K562 (cell line): ENCODE results near the gene UBE2S. TPM values are rescaled to one million over a fixed set of nuclear protein-coding genes. Genes with fewer than 3 reads are reported as not detected.

Experiments used
- AFF4 ChIP-seq: sonication (generic); formaldehyde crosslinking; IDR thresholded peaks from 2 replicates; pipeline ENCODE4 v1.8.0; 2023; ENCODE audit warnings: mild to moderate bottlenecking, missing genetic modification reagents
- ARID4B ChIP-seq: sonication (generic); formaldehyde crosslinking; IDR thresholded peaks from 2 replicates; pipeline ENCODE4 v1.8.0; 2022; ENCODE audit warnings: mild to moderate bottlenecking, missing genetic modification reagents
- ATF4 ChIP-seq: fragments of 450-650 bp; formaldehyde crosslinking; IDR thresholded peaks from 2 replicates; pipeline ENCODE4 v1.4.0; 2022; ENCODE audit warnings: mild to moderate bottlenecking, moderate library complexity
- CREBBP ChIP-seq: IDR thresholded peaks from one replicate; pipeline ENCODE4 v1.6.1; 2012; ENCODE audit warnings: low read depth, mild to moderate bottlenecking, control low read depth, inconsistent platforms, low read length
- DACH1 ChIP-seq: fragments of 450-650 bp; IDR thresholded peaks from 2 replicates; pipeline ENCODE4 v1.6.1; 2018; ENCODE audit not compliant: partially characterized antibody
- KAT8 ChIP-seq: fragments of 450-650 bp; IDR thresholded peaks from 2 replicates; pipeline ENCODE4 v1.6.1; 2016; ENCODE audit warnings: low read depth, mild to moderate bottlenecking
- NR0B1 ChIP-seq: fragments of 450-650 bp; IDR thresholded peaks from one replicate; pipeline ENCODE4 v1.6.1; 2018; ENCODE audit warnings: mild to moderate bottlenecking, moderate library complexity; ENCODE audit not compliant: partially characterized antibody
- PTTG1 ChIP-seq: fragments of 450-650 bp; IDR thresholded peaks from 2 replicates; pipeline ENCODE4 v1.6.1; 2016; ENCODE audit warnings: low read depth, mild to moderate bottlenecking, missing genetic modification characterization, missing compliant biosample characterization
- SP2 ChIP-seq: IDR thresholded peaks from 2 replicates; pipeline ENCODE4 v1.6.1; 2011; ENCODE audit warnings: mild to moderate bottlenecking, low read depth, low read length, moderate library complexity; ENCODE audit not compliant: poor library complexity, severe bottlenecking; ENCODE audit errors: extremely low read depth
- TARDBP ChIP-seq: fragments of 450-650 bp; IDR thresholded peaks from 2 replicates; pipeline ENCODE4 v1.6.1; 2016
- ZNF507 ChIP-seq: conservative IDR thresholded peaks from 2 replicates; pipeline ENCODE4 v1.6.1; 2017; ENCODE audit warnings: missing genetic modification characterization, missing compliant biosample characterization
- ZNF75A ChIP-seq: fragments of 450-650 bp; formaldehyde crosslinking; IDR thresholded peaks from 2 replicates; pipeline ENCODE4 v1.4.0; 2020; ENCODE audit warnings: mild to moderate bottlenecking
- ZNF766 ChIP-seq: fragments of 200-800 bp; sonication (Bioruptor generic); conservative IDR thresholded peaks from 2 replicates; pipeline ENCODE4 v1.6.1; 2016; ENCODE audit warnings: missing genetic modification characterization, missing compliant biosample characterization
- polyA plus RNA-seq, 8 experiments: library from polyadenylated mRNA; depleted of rRNA in 4 of 8; stranded (reverse) in 5 of 8; unstranded in 3 of 8; fragments of >200 nt; fragmentation: Nextera tagmentation in 2 of 8; fragmentation: Illumina TruSeq in 1 of 8; extraction: Ambion mirVana in 2 of 8; extraction: Trizol in 1 of 8; gene quantifications; 2 replicates each; pipeline versions ENCODE4 v1.2.1 to v1.2.3, GENCODE V29; 2011 to 2014; ENCODE audit warnings: inconsistent platforms in 1 of 8, missing spikeins in 1 of 8
- total RNA-seq, 7 experiments: library from RNA; depleted of rRNA in 6 of 7; stranded (reverse); fragments of >200 nt in 6 of 7; fragmentation: Illumina TruSeq in 2 of 7; extraction: Trizol in 2 of 7; gene quantifications; 2 replicates each; pipeline versions ENCODE4 v1.2.1 to v1.2.3, GENCODE V29; 2011 to 2021; ENCODE audit warnings: low replicate concordance in 1 of 7

UBE2S gene
- total and polyA plus RNA-seq, 9 of the 15 experiments (the other 6 are each of a cell fraction or from before 2014, with no cell fraction given) = 1.5 to 1,305 (median 157) TPM

GRCh38 chr19:55407800-55408532 lies 378 bp upstream of the UBE2S start (continued):
- peak; percentile 60 for TF ChIP-seq AFF4 (CRISPR knock-in tag)
- TF ChIP-seq TARDBP = 0 out of 2 replicates have a peak, but pooled peaks have one; percentile 41
- no peak for TF ChIP-seq DACH1
- TF ChIP-seq ZNF766 = peak; percentile 66; the same call in 1 of the 2 replicates
- TF ChIP-seq ATF4 (CRISPR knock-in tag) = no peak
- no peak for TF ChIP-seq CREBBP
- TF ChIP-seq NR0B1 = no peak
- TF ChIP-seq ZNF507 = no peak
- no peak; the same call in 1 of the 2 replicates for TF ChIP-seq ARID4B (CRISPR knock-in tag)
- no peak for TF ChIP-seq ZNF75A (CRISPR knock-in tag)
- no peak for TF ChIP-seq PTTG1
- peak; percentile 64 for TF ChIP-seq SP2
- no peak for TF ChIP-seq KAT8
